Mesothelial cell of epicardium (in vitro differentiated cells): ENCODE measurements around the gene ATP6V1B1. TPM values are rescaled to one million over a fixed set of nuclear protein-coding genes. Genes with fewer than 3 reads are reported as not detected.
A peak's percentile ranks its signal among the peaks of the same experiment; 100 is the strongest.

Source experiments
- DNase-seq, 2 experiments: peaks; one replicate each; pipeline ENCODE4 v3.0.0; 2021; ENCODE audit warnings: low spot score in 2 of 2; ENCODE audit not compliant: unreplicated experiment in 2 of 2
- H3K27ac Mint-ChIP-seq: 2 replicates; pipeline ENCODE4 v1.8.0; 2021; ENCODE audit warnings: mixed read lengths
- H3K27me3 Mint-ChIP-seq: 2 replicates; pipeline ENCODE4 v1.8.0; 2021; ENCODE audit warnings: low read depth, mixed read lengths
- H3K36me3 Mint-ChIP-seq: 2 replicates; pipeline ENCODE4 v1.8.0; 2021; ENCODE audit warnings: mixed read lengths
- H3K4me1 Mint-ChIP-seq: 2 replicates; pipeline ENCODE4 v1.8.0; 2021; ENCODE audit warnings: mixed read lengths
- H3K4me3 Mint-ChIP-seq: 2 replicates; pipeline ENCODE4 v1.8.0; 2021; ENCODE audit warnings: mild to moderate bottlenecking, moderate library complexity, mixed read lengths
- H3K9me3 Mint-ChIP-seq: 2 replicates; pipeline ENCODE4 v1.8.0; 2021; ENCODE audit warnings: mixed read lengths
- total RNA-seq: library from RNA; stranded (reverse); gene quantifications from 3 replicates; pipeline ENCODE4 v1.2.1, GENCODE V29; 2021
- TF ChIP-seq, protein P1 (sequence below): fragments of 200-600 bp; sonication (generic); IDR thresholded peaks from one replicate; pipeline ENCODE4 v1.5.0; 2021; ENCODE audit warnings: antibody characterized with exemption; ENCODE audit not compliant: unreplicated experiment

ATP6V1B1 gene
- total RNA-seq, 1 donor from 2014 or later, result not detected

- TF ChIP-seq, protein P1, sequence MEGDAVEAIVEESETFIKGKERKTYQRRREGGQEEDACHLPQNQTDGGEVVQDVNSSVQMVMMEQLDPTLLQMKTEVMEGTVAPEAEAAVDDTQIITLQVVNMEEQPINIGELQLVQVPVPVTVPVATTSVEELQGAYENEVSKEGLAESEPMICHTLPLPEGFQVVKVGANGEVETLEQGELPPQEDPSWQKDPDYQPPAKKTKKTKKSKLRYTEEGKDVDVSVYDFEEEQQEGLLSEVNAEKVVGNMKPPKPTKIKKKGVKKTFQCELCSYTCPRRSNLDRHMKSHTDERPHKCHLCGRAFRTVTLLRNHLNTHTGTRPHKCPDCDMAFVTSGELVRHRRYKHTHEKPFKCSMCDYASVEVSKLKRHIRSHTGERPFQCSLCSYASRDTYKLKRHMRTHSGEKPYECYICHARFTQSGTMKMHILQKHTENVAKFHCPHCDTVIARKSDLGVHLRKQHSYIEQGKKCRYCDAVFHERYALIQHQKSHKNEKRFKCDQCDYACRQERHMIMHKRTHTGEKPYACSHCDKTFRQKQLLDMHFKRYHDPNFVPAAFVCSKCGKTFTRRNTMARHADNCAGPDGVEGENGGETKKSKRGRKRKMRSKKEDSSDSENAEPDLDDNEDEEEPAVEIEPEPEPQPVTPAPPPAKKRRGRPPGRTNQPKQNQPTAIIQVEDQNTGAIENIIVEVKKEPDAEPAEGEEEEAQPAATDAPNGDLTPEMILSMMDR, result no peak
- Mint-ChIP-seq H3K36me3 (no peaks in the 10 kb centered on the region), H3K27ac (no peak overlapping the region), H3K4me3 (no peak overlapping the region), H3K9me3 (no peaks in the 10 kb centered on the region), H3K27me3 (peaks cover 81% of the 10 kb centered on the region), H3K4me1 (peaks cover 7% of the 10 kb centered on the region)
- no peak for DNase-seq
Observed at GRCh38 chr2:70941701-70942100, 6.0 kb downstream of the ATP6V1B1 start.

DNA sequence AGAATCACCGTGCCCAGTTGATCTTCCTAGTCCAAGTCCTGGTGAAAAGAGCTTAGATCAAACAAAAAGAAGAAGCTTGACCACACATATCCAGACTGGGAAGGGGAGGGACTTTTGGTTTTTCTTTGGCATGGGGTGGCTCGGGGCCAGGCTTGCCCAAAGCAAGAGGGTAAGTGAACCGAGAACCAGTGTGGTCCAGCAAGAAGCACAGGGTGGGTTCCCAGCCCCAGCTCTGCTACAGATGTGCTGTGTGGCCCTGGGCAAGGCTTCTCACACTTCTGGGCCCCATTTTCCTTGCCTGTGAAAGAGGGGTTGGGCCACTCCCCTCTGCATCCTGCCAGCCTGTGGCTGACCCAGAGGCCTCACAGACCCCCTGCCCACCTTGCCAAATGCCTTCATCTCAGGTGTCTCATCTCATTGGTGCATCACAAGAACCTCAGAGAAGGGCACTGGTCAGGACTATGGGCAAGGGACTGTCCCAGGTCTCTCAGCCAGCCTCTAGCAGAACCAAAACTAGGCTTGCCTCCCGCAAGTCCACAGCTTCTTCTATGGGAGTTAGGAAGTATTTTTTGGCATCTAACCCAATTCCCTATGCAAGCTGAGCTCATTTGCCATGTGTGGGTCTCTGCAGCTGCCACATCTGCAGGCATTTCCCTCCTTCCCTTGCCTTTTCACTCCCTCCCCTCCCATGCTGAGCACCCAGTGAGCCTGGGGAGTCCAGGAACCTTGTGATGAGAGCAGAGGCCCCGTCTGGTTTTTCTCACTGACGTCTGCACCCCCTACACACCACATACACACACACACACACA lies 6.9 kb downstream of the ATP6V1B1 start:
- Mint-ChIP-seq H3K9me3 (no peaks in the 10 kb centered on the region), H3K4me3 (no peak overlapping the region), H3K27ac (no peak overlapping the region), H3K4me1 (peaks cover 4% of the 10 kb centered on the region), H3K36me3 (no peaks in the 10 kb centered on the region), H3K27me3 (peaks cover 87% of the 10 kb centered on the region)
- DNase-seq, result no peak
- TF ChIP-seq, protein P1, result no peak

DNA sequence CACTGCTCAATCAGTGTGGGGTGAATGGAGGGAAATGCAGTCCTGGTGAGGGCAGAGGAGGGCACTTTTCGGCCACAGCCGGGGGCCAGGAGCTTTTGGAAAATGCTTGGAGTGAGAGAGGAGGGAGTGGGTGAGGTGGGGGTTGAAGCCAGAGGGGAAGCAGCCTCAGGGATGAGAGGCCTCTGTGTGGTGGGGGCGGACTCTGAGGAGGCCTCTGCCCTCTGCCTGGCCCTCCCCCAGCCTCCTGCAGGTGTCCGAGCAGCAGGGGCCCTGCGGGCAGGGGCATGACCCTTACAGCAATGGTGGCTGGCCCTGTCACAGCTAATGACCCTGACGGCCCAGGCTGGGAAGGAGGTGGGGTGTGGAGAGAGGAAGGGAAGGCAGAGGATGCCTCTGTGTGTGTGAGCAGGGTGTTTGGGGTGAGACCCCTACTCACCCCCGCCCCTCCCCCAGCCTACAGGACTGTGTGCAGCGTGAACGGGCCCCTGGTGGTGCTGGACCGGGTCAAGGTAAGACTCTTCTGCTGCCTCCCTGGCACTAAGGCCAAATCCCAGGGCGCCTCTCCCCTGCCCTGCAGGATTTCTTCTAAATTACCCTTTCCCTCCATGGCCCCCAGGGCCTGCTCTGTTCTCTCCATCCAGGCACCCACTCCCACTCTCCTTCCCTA lies 7.6 kb downstream of the ATP6V1B1 start:
- no peak overlapping the region for H3K27ac Mint-ChIP-seq
- H3K36me3 Mint-ChIP-seq, result no peaks in the 10 kb centered on the region
- no peak overlapping the region for H3K4me3 Mint-ChIP-seq
- H3K27me3 Mint-ChIP-seq, result peaks cover 87% of the 10 kb centered on the region
- H3K4me1 Mint-ChIP-seq, result peaks cover 4% of the 10 kb centered on the region
- TF ChIP-seq, protein P1, result no peak
- no peaks in the 10 kb centered on the region for H3K9me3 Mint-ChIP-seq
- DNase-seq, result no peak

- no peaks in the 10 kb centered on the region for H3K36me3 Mint-ChIP-seq
- H3K27ac Mint-ChIP-seq, result no peak overlapping the region
- no peak for DNase-seq
- no peak overlapping the region for H3K4me3 Mint-ChIP-seq
- TF ChIP-seq, protein P1, result no peak
- H3K9me3 Mint-ChIP-seq, result no peaks in the 10 kb centered on the region
- peaks cover 2% of the 10 kb centered on the region for H3K4me1 Mint-ChIP-seq
- H3K27me3 Mint-ChIP-seq, result peaks cover 87% of the 10 kb centered on the region
Observed at GRCh38 chr2:70944111-70944690, 8.5 kb downstream of the ATP6V1B1 start.

- TF ChIP-seq, protein P1, result peak; percentile 74
- no peaks in the 10 kb centered on the region for H3K9me3 Mint-ChIP-seq
Observed at GRCh38 chr2:70946832-70947442, 11.2 kb downstream of the ATP6V1B1 start.

More at GRCh38 chr2:70946832-70947442, 11.2 kb downstream of the ATP6V1B1 start:
- DNase-seq, result peak in 1 of 2 experiments; percentile 69
- H3K27me3 Mint-ChIP-seq, result peaks cover 78% of the 10 kb centered on the region
- no peaks in the 10 kb centered on the region for H3K36me3 Mint-ChIP-seq
- H3K4me3 Mint-ChIP-seq, result no peak overlapping the region
- H3K4me1 Mint-ChIP-seq, result peaks cover 2% of the 10 kb centered on the region
- H3K27ac Mint-ChIP-seq, result no peak overlapping the region
